HCT116 (cell line): ENCODE data around the gene FOXD1. TPM values are rescaled to one million over a fixed set of nuclear protein-coding genes. Genes with fewer than 3 reads are reported as not detected.

ENCODE experiments used
- ATAC-seq: fragments of 200-7000 bp; cut with Tn5 transposase; 2 replicates; pipeline ENCODE4 v1.9.1; 2020; ENCODE audit warnings: mild to moderate bottlenecking, moderate library complexity
- BruUV-seq: library from RNA; stranded (reverse); fragments of 400-500 nt; replicated peaks from 2 replicates; lab custom pipeline; 2021; lab: Mats Ljungman, UMichigan
- CTCF ChIA-PET: fragments of 300-600 bp; sonication (Branson Sonifier 250); formaldehyde crosslinking; loops from one replicate; lab custom pipeline; 2021; ENCODE audit warnings: antibody characterized with exemption; lab: Charles Lee
- POLR2A ChIA-PET: fragments of 300-600, 350-600 bp; sonication (Branson Sonifier 250); formaldehyde crosslinking; loops from one replicate; lab custom pipeline; 2021; ENCODE audit warnings: antibody characterized with exemption; lab: Charles Lee
- RAD21 ChIA-PET, 2 experiments: fragments of 300-600 bp; sonication (Branson Sonifier 250); formaldehyde crosslinking; loops; one replicate each; lab custom pipeline; 2023; ENCODE audit warnings: low total read pairs in 2 of 2; ENCODE audit not compliant: uncharacterized antibody in 2 of 2, unreplicated experiment in 2 of 2, low non-redundant PET in 1 of 2; lab: Charles Lee
- DNase-seq: peaks from one replicate; pipeline ENCODE4 v3.0.0-alpha.2; 2010; ENCODE audit warnings: low read depth, low spot score
- H2AFZ ChIP-seq: fragments of 200-600 bp; shearing (Covaris generic), sonication (generic); 2 replicates; pipeline ENCODE4 v1.6.1; 2017; ENCODE audit warnings: low read depth, mixed run types, mixed read lengths, antibody characterized with exemption, low read length; ENCODE audit not compliant: poor library complexity, severe bottlenecking
- H3K27ac ChIP-seq: 2 replicates; pipeline ENCODE4 v1.5.1; 2012; ENCODE audit warnings: low read depth, low read length
- H3K27me3 ChIP-seq: fragments of 200-600 bp; sonication (generic); 2 replicates; pipeline ENCODE4 v1.6.1; 2016; ENCODE audit warnings: mixed run types, low read length, mixed read lengths; ENCODE audit not compliant: insufficient read depth
- H3K36me3 ChIP-seq, 2 experiments: fragments of 200-500 bp in 1 of 2; fragments of 200-600 bp in 1 of 2; sonication (Bioruptor generic) in 1 of 2; sonication (generic) in 1 of 2; 2 replicates each; pipeline versions ENCODE4 v1.5.1 to v1.6.1; 2014 to 2016; ENCODE audit warnings: low read length in 2 of 2, inconsistent platforms in 1 of 2, mixed read lengths in 1 of 2, mixed run types in 1 of 2; ENCODE audit not compliant: insufficient read depth in 2 of 2, control insufficient read depth in 1 of 2
- H3K4me1 ChIP-seq, 2 experiments: fragments of 200-600 bp in 1 of 2; sonication (generic) in 1 of 2; 2 replicates each; pipeline versions ENCODE4 v1.5.1 to v1.6.1; 2012 to 2017; ENCODE audit warnings: low read length in 2 of 2, inconsistent platforms in 1 of 2, mild to moderate bottlenecking in 1 of 2, mixed read lengths in 1 of 2, mixed run types in 1 of 2, moderate library complexity in 1 of 2; ENCODE audit not compliant: insufficient read depth in 2 of 2, control insufficient read depth in 1 of 2
- H3K4me2 ChIP-seq: fragments of 200-600 bp; sonication (generic); 2 replicates; pipeline ENCODE4 v1.6.1; 2017; ENCODE audit warnings: mixed run types, low read length, mixed read lengths
- H3K4me3 ChIP-seq, 2 experiments: fragments of 200-600 bp in 1 of 2; sonication (generic) in 1 of 2; replicated peaks in 1 of 2; 2 replicates each; pipeline ENCODE4 v1.5.1; 2011 to 2016; ENCODE audit warnings: low read length in 2 of 2, control low read depth in 1 of 2, low read depth in 1 of 2, mild to moderate bottlenecking in 1 of 2, mixed read lengths in 1 of 2, mixed run types in 1 of 2
- H3K79me2 ChIP-seq: fragments of 200-600 bp; sonication (generic); 2 replicates; pipeline ENCODE4 v1.6.1; 2017; ENCODE audit warnings: mild to moderate bottlenecking, mixed run types, low read length, moderate library complexity, mixed read lengths; ENCODE audit not compliant: insufficient read depth
- H3K9ac ChIP-seq: fragments of 200-600 bp; sonication (generic); 2 replicates; pipeline ENCODE4 v1.6.1; 2016; ENCODE audit warnings: low read length, mixed read lengths
- H3K9me2 ChIP-seq: fragments of 200-600 bp; sonication (generic), shearing (Covaris generic); 2 replicates; pipeline ENCODE4 v1.6.1; 2017; ENCODE audit warnings: mixed run types, mild to moderate bottlenecking, moderate library complexity; ENCODE audit not compliant: insufficient read depth
- H3K9me3 ChIP-seq, 2 experiments: fragments of 200-500 bp in 1 of 2; fragments of 200-600 bp in 1 of 2; sonication (Bioruptor generic) in 1 of 2; sonication (generic) in 1 of 2; 2 replicates each; pipeline ENCODE4 v1.6.1; 2014 to 2017; ENCODE audit warnings: low read length in 2 of 2, mixed read lengths in 2 of 2, inconsistent platforms in 1 of 2, low read depth in 1 of 2, mild to moderate bottlenecking in 1 of 2, mixed run types in 1 of 2, moderate library complexity in 1 of 2; ENCODE audit not compliant: control insufficient read depth in 1 of 2, insufficient read depth in 1 of 2
- H4K20me1 ChIP-seq: fragments of 200-600 bp; sonication (generic), shearing (Covaris generic); 2 replicates; pipeline ENCODE4 v1.6.1; 2017; ENCODE audit warnings: mixed run types, mild to moderate bottlenecking, moderate library complexity; ENCODE audit not compliant: insufficient read depth
- ATF3 ChIP-seq: IDR thresholded peaks from 2 replicates; pipeline ENCODE4 v1.6.1; 2012
- CBX3 ChIP-seq: IDR thresholded peaks from 2 replicates; pipeline ENCODE4 v1.6.1; 2012; ENCODE audit warnings: low read depth
- CEBPB ChIP-seq: IDR thresholded peaks from 2 replicates; pipeline ENCODE4 v1.6.1; 2012; ENCODE audit warnings: low read depth
- CTCF ChIP-seq, 3 experiments: fragments of 200-600 bp in 1 of 3; sonication (generic) in 1 of 3; IDR thresholded peaks in 2 of 3; conservative IDR thresholded peaks in 1 of 3; 2 replicates each; pipeline ENCODE4 v1.5.1; 2012 to 2017; ENCODE audit warnings: low read depth in 2 of 3, low read length in 2 of 3, antibody characterized with exemption in 1 of 3, borderline replicate concordance in 1 of 3, control low read depth in 1 of 3, mild to moderate bottlenecking in 1 of 3, mixed read lengths in 1 of 3, mixed run types in 1 of 3, moderate library complexity in 1 of 3; ENCODE audit not compliant: insufficient read depth in 1 of 3
- ELF1 ChIP-seq: IDR thresholded peaks from 2 replicates; pipeline ENCODE4 v1.6.1; 2012; ENCODE audit warnings: low read depth, borderline replicate concordance
- MAX ChIP-seq: IDR thresholded peaks from 2 replicates; pipeline ENCODE4 v1.6.1; 2012
- RAD21 ChIP-seq: IDR thresholded peaks from 2 replicates; pipeline ENCODE4 v1.6.1; 2012; ENCODE audit warnings: low read depth, mild to moderate bottlenecking
- SIN3A ChIP-seq: IDR thresholded peaks from 2 replicates; pipeline ENCODE4 v1.6.1; 2012; ENCODE audit warnings: low read depth
- SP1 ChIP-seq: IDR thresholded peaks from 2 replicates; pipeline ENCODE4 v1.6.1; 2012; ENCODE audit warnings: low read depth
- SRF ChIP-seq: IDR thresholded peaks from 2 replicates; pipeline ENCODE4 v1.6.1; 2012; ENCODE audit warnings: low read depth
- YY1 ChIP-seq: IDR thresholded peaks from 2 replicates; pipeline ENCODE4 v1.6.1; 2011; ENCODE audit warnings: low read length, low read depth, moderate library complexity, mild to moderate bottlenecking; ENCODE audit not compliant: insufficient replicate concordance; ENCODE audit errors: extremely low read depth
- ZBTB33 ChIP-seq: IDR thresholded peaks from 2 replicates; pipeline ENCODE4 v1.6.1; 2011; ENCODE audit warnings: mild to moderate bottlenecking, low read length, moderate library complexity; ENCODE audit not compliant: insufficient replicate concordance; ENCODE audit errors: extremely low read depth
- intact Hi-C: fragments of 100-400 bp; cut with micrococcal nuclease; formaldehyde crosslinking; loops from 2 replicates; pipeline ENCODE4 v1.10.0; 2022
- total RNA-seq: library from RNA; stranded (reverse); gene quantifications from one replicate; pipeline ENCODE4 v1.2.1, GENCODE V29; 2021; ENCODE audit not compliant: unreplicated experiment

Gene FOXD1
- total RNA-seq, 1 experiment from 2014 or later: 26.8 TPM

- Histone ChIP-seq H4K20me1 (peaks cover 20% of the 10 kb centered on the region; the same call in 1 of the 2 replicates), H3K9me2 (no peaks in the 10 kb centered on the region), H3K36me3 (peaks cover 10 to 20% of the 10 kb centered on the region in 2 experiments; a peak in 3 of 4 replicates), H3K79me2 (peaks cover 48% of the 10 kb centered on the region), H3K27me3 (no peaks in the 10 kb centered on the region), H3K4me1 (peaks cover 10 to 26% of the 10 kb centered on the region in 2 experiments), H3K4me2 (peak overlapping the region; percentile 86), H3K27ac (peak overlapping the region; percentile 91), H3K4me3 (peak overlapping the region; percentile 90 to 95), H2AFZ (no peak overlapping the region), H3K9ac (peak overlapping the region; percentile 99), H3K9me3 (no peaks in the 10 kb centered on the region)
- ATAC-seq (peak; percentile 31), DNase-seq (peak; percentile 79)
- ChIA-PET POLR2A (interaction anchor here (0.7 to 1.7 kb wide), 3 partner anchors 10 to 13 kb away, joined by 3 to 6 read pairs (median 5); no protein-coding TSS in a partner anchor), CTCF (interaction anchor here (0.8 to 3.1 kb wide), 7 partner anchors 9 to 281 kb away, joined by 3 to 14 read pairs (median 5); no protein-coding TSS in a partner anchor), RAD21 (no interaction called here)
- no TSS peak for BruUV-seq
- intact Hi-C loops: no loop called here
- TF ChIP-seq MAX (no peak; the same call in 1 of the 2 replicates), ZBTB33 (no peak), RAD21 (peak; percentile 35), ATF3 (no peak), SRF (0 out of 2 replicates have a peak, but pooled peaks have one; percentile 29), ELF1 (peak; percentile 38; the same call in 1 of the 2 replicates), SP1 (peak; percentile 65), SIN3A (0 out of 2 replicates have a peak, but pooled peaks have one; percentile 38), YY1 (peak; percentile 82), CEBPB (peak; percentile 82), CBX3 (peak; percentile 85), CTCF (IDR thresholded peaks at IDR 0.05 in 2 of 3, conservative IDR thresholded peaks at IDR 0.05 in 1 of 3; ENCODE audit: borderline replicate concordance in 1 of 3, insufficient read depth in 1 of 3, low read depth in 2 of 3, low read length in 2 of 3) (peak; percentile 40 to 69 (median 57))
These were observed 48.4 kb upstream of the FOXD1 start for GRCh38 chr5:73496984-73497457.
